ENCODE results near the gene TBC1D16.

Gene TBC1D16

GRCh38 chr17:79948406-79948944 is 87.2 kb downstream of the TBC1D16 start:
- Histone ChIP-seq H3K9me3 (ENCODE audit: low read depth, low read length) (no peaks in the 10 kb centered on the region), H3K9ac (ENCODE audit: insufficient read length) (no peak overlapping the region), H3K36me3 (ENCODE audit: insufficient read depth, low read length) (0 out of 2 replicates have a peak, but pooled peaks cover 3% of the 10 kb centered on the region), H3K27ac (0 out of 2 replicates have a peak overlapping the region, but pooled peaks have one; percentile 96), H3K4me3 (0 out of 2 replicates have a peak overlapping the region, but pooled peaks have one; percentile 51)
- no peak for DNase-seq (ENCODE audit: low read depth, low spot score)
- TF ChIP-seq POLR2AphosphoS5 (IDR thresholded peaks at IDR 0.05; ENCODE audit: borderline replicate concordance, low read depth, low read length) (no peak), EZH2 (IDR thresholded peaks at IDR 0.05) (no peak), FOXP2 (optimal IDR thresholded peaks at IDR 0.05; ENCODE audit: control extremely low read depth, extremely low read length, insufficient read depth) (no peak)

- H3K9ac ChIP-seq (ENCODE audit: insufficient read length): no peak overlapping the region
- 0 out of 2 replicates have a peak, but pooled peaks cover 3% of the 10 kb centered on the region for H3K36me3 ChIP-seq (ENCODE audit: insufficient read depth, low read length)
- H3K27ac ChIP-seq: no peak overlapping the region
- DNase-seq (ENCODE audit: low read depth, low spot score): no peak
- no peaks in the 10 kb centered on the region for H3K9me3 ChIP-seq (ENCODE audit: low read depth, low read length)
- no peak overlapping the region for H3K4me3 ChIP-seq
- TF ChIP-seq EZH2 (IDR thresholded peaks at IDR 0.05) (no peak), FOXP2 (optimal IDR thresholded peaks at IDR 0.05; ENCODE audit: control extremely low read depth, extremely low read length, insufficient read depth) (no peak), POLR2AphosphoS5 (IDR thresholded peaks at IDR 0.05; ENCODE audit: borderline replicate concordance, low read depth, low read length) (no peak)
These were observed 88.2 kb downstream of the TBC1D16 start for GRCh38 chr17:79947351-79948031.

DNA sequence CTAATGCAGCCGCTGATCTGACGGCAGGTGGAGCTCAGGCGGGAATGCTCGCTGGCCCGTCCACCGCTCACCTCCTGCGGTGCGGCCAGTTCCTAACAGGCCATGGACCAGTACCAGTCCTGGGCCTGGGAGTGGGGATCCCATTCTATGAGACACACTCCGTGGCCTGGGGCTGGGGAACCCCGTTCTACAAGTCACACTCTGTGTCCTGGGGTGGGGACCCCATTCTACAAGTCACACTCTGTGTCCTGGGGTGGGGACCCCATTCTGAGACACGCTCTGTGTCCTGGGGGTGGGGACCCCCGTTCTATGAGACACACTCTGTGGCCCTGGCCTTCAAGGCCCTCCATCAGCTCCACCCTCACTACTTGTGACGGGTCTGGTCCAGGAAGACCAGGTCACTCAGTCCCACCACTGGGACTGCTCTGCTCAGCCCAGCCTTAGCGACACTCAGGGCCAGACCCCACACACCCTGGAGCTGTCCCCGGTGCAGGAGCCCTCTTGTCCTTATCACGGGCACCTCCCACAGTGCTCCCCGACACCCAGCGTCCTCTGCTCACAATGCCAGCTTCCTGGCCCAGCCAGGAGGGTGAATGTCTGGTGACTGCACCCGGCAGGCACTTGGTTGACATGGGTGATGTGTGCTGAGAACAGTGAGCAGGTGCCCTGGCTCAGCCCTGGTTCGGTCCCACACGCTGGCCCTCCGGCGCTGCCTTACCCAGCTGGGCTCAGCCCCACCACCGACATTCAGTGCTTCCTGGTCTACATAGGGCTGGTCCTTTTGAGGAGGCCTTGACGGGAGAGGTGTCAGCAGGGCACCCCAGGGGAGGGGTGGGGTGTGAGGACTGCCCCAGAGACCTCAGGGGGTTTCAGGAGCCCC is 89.1 kb downstream of the TBC1D16 start:
- Histone ChIP-seq H3K4me3 (no peak overlapping the region), H3K27ac (no peak overlapping the region), H3K9me3 (ENCODE audit: low read depth, low read length) (no peaks in the 10 kb centered on the region), H3K36me3 (ENCODE audit: insufficient read depth, low read length) (0 out of 2 replicates have a peak, but pooled peaks cover 3% of the 10 kb centered on the region), H3K9ac (ENCODE audit: insufficient read length) (no peak overlapping the region)
- TF ChIP-seq FOXP2 (optimal IDR thresholded peaks at IDR 0.05; ENCODE audit: control extremely low read depth, extremely low read length, insufficient read depth) (no peak), EZH2 (IDR thresholded peaks at IDR 0.05) (no peak), POLR2AphosphoS5 (IDR thresholded peaks at IDR 0.05; ENCODE audit: borderline replicate concordance, low read depth, low read length) (no peak)
- DNase-seq (ENCODE audit: low read depth, low spot score): no peak

DNA sequence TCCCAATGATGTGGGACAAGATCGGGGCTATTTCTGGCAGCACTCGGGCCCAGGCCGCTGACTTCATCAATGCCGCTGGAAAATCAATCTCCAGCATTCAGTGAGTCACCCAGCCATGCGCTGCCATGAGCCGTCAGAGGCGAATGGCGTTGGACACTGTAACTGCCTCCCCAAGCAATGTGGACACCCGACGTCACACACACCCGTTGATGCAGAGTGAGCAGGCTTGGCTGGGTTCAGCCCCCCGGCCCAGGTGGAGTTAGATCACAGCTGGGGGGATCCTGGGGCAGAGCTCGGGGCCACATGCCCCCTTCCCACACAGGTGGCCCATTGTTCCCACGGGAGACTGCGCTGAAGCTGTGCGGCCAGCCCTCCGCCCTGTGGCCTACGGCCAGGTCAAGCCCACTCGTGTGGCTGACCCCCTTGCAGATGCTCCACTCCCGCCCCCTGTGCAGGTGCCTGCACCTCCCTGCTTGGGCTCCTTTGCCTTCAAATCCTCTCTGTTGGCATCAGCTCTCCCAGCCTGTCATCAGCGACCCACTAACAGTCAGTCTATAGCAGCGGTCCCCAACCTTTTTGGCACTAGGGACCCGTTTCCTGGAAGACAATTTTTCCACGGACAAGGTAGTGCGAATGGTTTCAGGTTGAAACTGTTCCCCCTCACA is 89.9 kb downstream of the TBC1D16 start:
- H3K9ac ChIP-seq (ENCODE audit: insufficient read length): no peak overlapping the region
- 0 out of 2 replicates have a peak, but pooled peaks cover 3% of the 10 kb centered on the region for H3K36me3 ChIP-seq (ENCODE audit: insufficient read depth, low read length)
- no peak overlapping the region for H3K4me3 ChIP-seq
- DNase-seq (ENCODE audit: low read depth, low spot score): no peak
- TF ChIP-seq POLR2AphosphoS5 (IDR thresholded peaks at IDR 0.05; ENCODE audit: borderline replicate concordance, low read depth, low read length) (no peak), EZH2 (IDR thresholded peaks at IDR 0.05) (no peak), FOXP2 (optimal IDR thresholded peaks at IDR 0.05; ENCODE audit: control extremely low read depth, extremely low read length, insufficient read depth) (no peak)
- no peak overlapping the region for H3K27ac ChIP-seq
- H3K9me3 ChIP-seq (ENCODE audit: low read depth, low read length): no peaks in the 10 kb centered on the region

- no peak for DNase-seq (ENCODE audit: low read depth, low spot score)
- no peak for TF ChIP-seq EZH2 (IDR thresholded peaks at IDR 0.05)
- TF ChIP-seq FOXP2 (optimal IDR thresholded peaks at IDR 0.05; ENCODE audit: control extremely low read depth, extremely low read length, insufficient read depth): no peak
- no peak for TF ChIP-seq POLR2AphosphoS5 (IDR thresholded peaks at IDR 0.05; ENCODE audit: borderline replicate concordance, low read depth, low read length)
- H3K36me3 ChIP-seq (ENCODE audit: insufficient read depth, low read length): no peaks in the 10 kb centered on the region
- no peaks in the 10 kb centered on the region for H3K9me3 ChIP-seq (ENCODE audit: low read depth, low read length)
- H3K4me3 ChIP-seq: no peak overlapping the region
- no peak overlapping the region for H3K9ac ChIP-seq (ENCODE audit: insufficient read length)
- no peak overlapping the region for H3K27ac ChIP-seq
These were observed 90.8 kb downstream of the TBC1D16 start for GRCh38 chr17:79944821-79945391.

DNA sequence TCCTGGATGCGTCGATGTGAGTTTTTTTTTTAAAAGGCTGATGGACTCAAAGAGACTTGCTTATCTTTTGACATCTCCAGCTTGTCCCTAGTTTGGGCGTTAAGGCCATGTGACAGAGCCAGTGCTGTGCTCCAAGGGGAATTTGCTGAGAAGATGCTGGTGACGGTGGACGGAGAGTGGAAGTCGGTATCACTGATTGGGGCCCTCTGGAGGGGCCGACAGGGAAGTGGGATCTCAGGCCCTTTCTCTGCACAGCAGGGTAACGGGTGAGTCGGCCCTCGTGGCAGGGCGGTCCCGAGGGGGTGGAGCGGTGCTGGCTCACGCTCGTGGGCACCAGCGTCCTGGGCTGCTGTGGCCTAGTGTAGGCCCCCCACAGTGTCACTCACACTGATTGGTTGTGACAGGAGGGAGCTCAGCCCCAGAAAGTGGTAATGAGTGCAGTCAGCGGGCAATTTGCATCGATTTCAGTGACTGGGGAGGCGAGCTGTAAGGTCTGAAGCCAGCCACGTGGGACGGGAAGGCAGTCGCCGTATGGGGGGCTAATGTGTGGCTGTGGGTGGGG is 91.3 kb downstream of the TBC1D16 start:
- Histone ChIP-seq H3K9ac (ENCODE audit: insufficient read length) (no peak overlapping the region), H3K4me3 (no peak overlapping the region), H3K36me3 (ENCODE audit: insufficient read depth, low read length) (no peaks in the 10 kb centered on the region), H3K27ac (no peak overlapping the region), H3K9me3 (ENCODE audit: low read depth, low read length) (no peaks in the 10 kb centered on the region)
- DNase-seq (ENCODE audit: low read depth, low spot score): no peak
- no peak for TF ChIP-seq POLR2AphosphoS5 (IDR thresholded peaks at IDR 0.05; ENCODE audit: borderline replicate concordance, low read depth, low read length)
- TF ChIP-seq FOXP2 (optimal IDR thresholded peaks at IDR 0.05; ENCODE audit: control extremely low read depth, extremely low read length, insufficient read depth): no peak
- no peak for TF ChIP-seq EZH2 (IDR thresholded peaks at IDR 0.05)

DNA sequence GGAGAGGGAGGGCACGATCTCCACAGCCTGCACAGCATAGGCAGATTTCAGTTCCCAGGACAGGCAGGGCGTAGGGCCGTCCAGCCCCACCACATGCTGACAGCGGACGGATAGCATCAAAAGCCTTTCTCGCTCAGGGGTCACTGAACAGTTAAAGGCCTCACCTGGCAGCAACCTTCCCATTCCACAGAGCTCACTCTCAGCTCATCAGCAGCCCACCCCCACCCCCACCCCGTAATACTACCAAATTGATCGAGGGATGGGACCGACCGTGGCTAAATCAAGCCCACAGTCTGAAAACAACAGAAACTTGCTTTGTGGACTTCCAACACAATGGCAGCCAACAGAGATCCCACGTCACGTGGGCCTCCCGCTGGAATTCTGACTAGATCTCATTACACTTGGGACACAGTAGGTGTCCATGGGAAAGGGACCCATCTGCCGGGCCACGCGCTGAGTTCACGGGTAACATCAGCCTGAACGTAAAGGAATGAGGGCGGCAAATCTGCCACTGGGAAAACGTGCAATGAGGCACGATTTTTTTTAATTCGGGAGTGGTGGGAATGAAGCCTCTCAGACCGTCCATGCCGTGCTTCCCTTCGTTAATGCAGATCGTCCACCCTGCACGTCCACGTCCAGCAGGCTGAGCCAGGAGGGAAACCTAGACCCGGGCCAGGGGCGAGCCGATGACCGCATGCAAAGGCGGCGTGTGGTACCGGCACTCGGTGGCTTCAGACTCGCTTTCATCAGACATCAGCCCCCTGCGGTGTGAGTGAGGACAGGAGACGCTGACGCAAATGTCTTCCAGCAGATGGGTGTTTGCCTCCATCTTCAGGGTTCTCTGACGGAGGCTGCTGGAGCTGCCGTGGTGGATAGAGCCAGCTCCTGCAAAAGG is 92.1 kb downstream of the TBC1D16 start:
- Histone ChIP-seq H3K27ac (no peak overlapping the region), H3K9me3 (ENCODE audit: low read depth, low read length) (no peaks in the 10 kb centered on the region), H3K9ac (ENCODE audit: insufficient read length) (no peak overlapping the region), H3K4me3 (no peak overlapping the region), H3K36me3 (ENCODE audit: insufficient read depth, low read length) (no peaks in the 10 kb centered on the region)
- DNase-seq (ENCODE audit: low read depth, low spot score): no peak
- no peak for TF ChIP-seq FOXP2 (optimal IDR thresholded peaks at IDR 0.05; ENCODE audit: control extremely low read depth, extremely low read length, insufficient read depth)
- no peak for TF ChIP-seq EZH2 (IDR thresholded peaks at IDR 0.05)
- TF ChIP-seq POLR2AphosphoS5 (IDR thresholded peaks at IDR 0.05; ENCODE audit: borderline replicate concordance, low read depth, low read length): no peak

Measured in SK-N-MC (cell line).